ENCODE results near the gene SMIM27. TPM values are rescaled to one million over a fixed set of nuclear protein-coding genes. Genes with fewer than 3 reads are reported as not detected.

The SMIM27 gene
- total and polyA plus RNA-seq, 2 of the 8 experiments (the other 6 are each of a cell fraction or from before 2014, with no cell fraction given) = 3.6 to 18.1 TPM

- 50% methylated on average over 22 of the region's 22 CpGs; no CpG with 5 or more reads in 1 of the 2 experiments for WGBS, 2 experiments (ENCODE audit: extremely low coverage in 1 of 2, insufficient coverage in 1 of 2, insufficient read length in 1 of 2, insufficient replicate concordance in 2 of 2, low coverage in 1 of 2, low lambda C conversion rate in 2 of 2, missing lambda C conversion rate in 1 of 2)
- no peak for TF ChIP-seq YY1 (IDR thresholded peaks at IDR 0.05; ENCODE audit: low read depth, low read length)
- no peak for TF ChIP-seq CHD2 (IDR thresholded peaks at IDR 0.05; ENCODE audit: low read length)
- no peak for TF ChIP-seq SAP30 (IDR thresholded peaks at IDR 0.05; ENCODE audit: insufficient read depth, insufficient replicate concordance, low read length)
- TF ChIP-seq PHF8 (conservative IDR thresholded peaks at IDR 0.05; ENCODE audit: low read depth, low read length) = no peak
- TF ChIP-seq E2F6 (IDR thresholded peaks at IDR 0.05) = no peak
- no peak for TF ChIP-seq TAF7 (optimal IDR thresholded peaks at IDR 0.05; ENCODE audit: borderline replicate concordance, low read depth, low read length)
- no peak for TF ChIP-seq GTF2F1 (IDR thresholded peaks at IDR 0.05; ENCODE audit: borderline replicate concordance, low read depth, low read length)
- no peak for TF ChIP-seq SP2 (IDR thresholded peaks at IDR 0.05; ENCODE audit: low read length)
- no peak for TF ChIP-seq CTBP2 (IDR thresholded peaks at IDR 0.05; ENCODE audit: borderline replicate concordance, insufficient read depth, insufficient read length, low read length)
Measured at GRCh38 chr9:32524892-32525708, 27.0 kb upstream of the SMIM27 start.

More at GRCh38 chr9:32524892-32525708, 27.0 kb upstream of the SMIM27 start:
- Histone ChIP-seq H3K4me3 (ENCODE audit: extremely low read depth in 1 of 4, insufficient read depth in 2 of 4, low read depth in 3 of 4, low read length in 4 of 4) (peak overlapping the region; percentile 67 to 90 (median 82)), H3K14ac (ENCODE audit: insufficient read length) (no peak overlapping the region), H3K18ac (ENCODE audit: extremely low read depth, low read length) (peak overlapping the region; percentile 40; the same call in 1 of the 2 replicates), H4K20me1 (replicated peaks in 1 of 2; ENCODE audit: control insufficient read depth in 1 of 2, insufficient read depth in 2 of 2, low read length in 2 of 2) (no peaks in the 10 kb centered on the region), H2BK20ac (ENCODE audit: low read length) (no peak overlapping the region), H3K9me3 (ENCODE audit: insufficient read depth in 2 of 2, low read depth in 1 of 2, low read length in 1 of 2) (peaks cover 4 to 6% of the 10 kb centered on the region in 2 experiments; a peak in 2 of 4 replicates), H3K79me2 (ENCODE audit: control insufficient read depth in 1 of 2, insufficient read depth in 2 of 2, low read length in 2 of 2) (0 out of 4 replicates have a peak, but pooled peaks cover 0 to 13% of the 10 kb centered on the region in 2 experiments), H3K56ac (replicated peaks; ENCODE audit: insufficient read length, low read depth, low read length) (no peak overlapping the region), H3K4me1 (replicated peaks in 1 of 4; ENCODE audit: control insufficient read depth in 3 of 4, insufficient read depth in 4 of 4, low read length in 3 of 4) (peaks cover 0 to 5% (median 2%) of the 10 kb centered on the region in 4 experiments; a peak in 3 of 7 replicates), H3K9ac (replicated peaks in 1 of 4; ENCODE audit: extremely low read depth in 1 of 4, low read depth in 3 of 4, low read length in 3 of 4) (peak overlapping the region in 2 of 4 experiments; percentile 50 to 77; a peak in 3 of 7 replicates), H3K4ac (replicated peaks; ENCODE audit: insufficient read length, low read depth, low read length) (no peak overlapping the region), H4K5ac (ENCODE audit: insufficient read length, low read depth, low read length) (no peak overlapping the region), H2BK5ac (ENCODE audit: low read depth, low read length) (no peak overlapping the region), H2BK120ac (replicated peaks; ENCODE audit: low read depth, low read length) (no peak overlapping the region), H3K27me3 (replicated peaks in 1 of 4; ENCODE audit: control insufficient read depth in 3 of 4, extremely low read depth in 1 of 4, insufficient read depth in 3 of 4, low read length in 3 of 4) (no peaks in the 10 kb centered on the region), H4K8ac (ENCODE audit: extremely low read depth, insufficient read depth, low read length) (no peak overlapping the region), H3K23me2 (ENCODE audit: low read depth, low read length) (peaks cover 4% of the 10 kb centered on the region; the same call in 1 of the 2 replicates), H4K91ac (replicated peaks; ENCODE audit: insufficient read length, low read length) (no peak overlapping the region), H3K79me1 (ENCODE audit: low read depth, low read length) (no peaks in the 10 kb centered on the region; the same call in 1 of the 2 replicates), H2AK5ac (ENCODE audit: low read depth, low read length) (no peak overlapping the region), H2BK12ac (ENCODE audit: low read depth, low read length) (peak overlapping the region; percentile 39; the same call in 1 of the 2 replicates), H2AFZ (ENCODE audit: low read length) (peak overlapping the region; percentile 80; the same call in 1 of the 2 replicates), H3K4me2 (ENCODE audit: insufficient read depth in 1 of 2, low read depth in 2 of 2, low read length in 2 of 2) (peak overlapping the region; percentile 78 to 83), H3K23ac (ENCODE audit: insufficient read length) (no peak overlapping the region), H3K27ac (ENCODE audit: low read depth, low read length) (no peak overlapping the region), H2BK15ac (ENCODE audit: low read length) (no peak overlapping the region), H3K36me3 (ENCODE audit: control insufficient read depth in 2 of 4, insufficient read depth in 4 of 4, low read length in 3 of 4) (peaks cover 0 to 2% (median 0%) of the 10 kb centered on the region in 4 experiments; a peak in 3 of 8 replicates)
- CTCF ChIA-PET (ENCODE audit: partially characterized antibody) = interaction anchor here (0.7 to 3.3 kb wide), 18 partner anchors 8 to 536 kb away, joined by 3 to 59 read pairs (median 6); no protein-coding TSS in a partner anchor
- FAIRE-seq = no peak
- DNase-seq (ENCODE audit: low read depth in 1 of 2, low spot score in 2 of 2) = no peak
- POLR2A ChIA-PET (ENCODE audit: partially characterized antibody) = interaction anchor here (0.5 to 2.4 kb wide), 12 partner anchors 11 to 1773 kb away, joined by 3 to 10 read pairs (median 3); partner anchors contain the start of gene NDUFB6

Measured in H1 (cell line).